Activated B cell treated with CpG ODN at 0.5 μM for 24 hours (primary cell): ENCODE data around the gene CAMTA1. TPM values are rescaled to one million over a fixed set of nuclear protein-coding genes. Genes with fewer than 3 reads are reported as not detected.
"Not testable (repeated sequence)": the region's sequence is repeated elsewhere in the genome, so short reads cannot be mapped to it uniquely, and the experiment has no call there.

Source experiments
- ATAC-seq: fragments of 200-7000 bp; cut with Tn5 transposase; one replicate; pipeline ENCODE4 v1.10.0; 2021; ENCODE audit warnings: low read depth, mild to moderate bottlenecking, moderate library complexity
- CTCF ChIA-PET: fragments of 350-600 bp; sonication (Branson Sonifier 250); formaldehyde crosslinking; loops from one replicate; lab custom pipeline; 2021; ENCODE audit warnings: antibody characterized with exemption; lab: Charles Lee
- POLR2A ChIA-PET: fragments of 350-600 bp; sonication (Branson Sonifier 250); formaldehyde crosslinking; loops from one replicate; lab custom pipeline; 2021; ENCODE audit warnings: antibody characterized with exemption; lab: Charles Lee
- DNase-seq: peaks from one replicate; pipeline ENCODE4 v3.0.0; 2022
- H3K27ac Mint-ChIP-seq: one replicate; pipeline ENCODE4 v1.8.0; 2020; ENCODE audit warnings: mixed read lengths
- H3K27me3 Mint-ChIP-seq: one replicate; pipeline ENCODE4 v1.8.0; 2021; ENCODE audit warnings: mixed read lengths
- H3K36me3 Mint-ChIP-seq: one replicate; pipeline ENCODE4 v1.8.0; 2021; ENCODE audit warnings: low read depth, mixed read lengths
- H3K4me1 Mint-ChIP-seq: one replicate; pipeline ENCODE4 v1.8.0; 2021; ENCODE audit warnings: mixed read lengths
- H3K4me3 Mint-ChIP-seq: one replicate; pipeline ENCODE4 v1.8.0; 2020; ENCODE audit warnings: mild to moderate bottlenecking, mixed read lengths
- H3K9me3 Mint-ChIP-seq: one replicate; pipeline ENCODE4 v1.8.0; 2020; ENCODE audit warnings: mixed read lengths
- CTCF ChIP-seq: fragments of 200-600 bp; IDR thresholded peaks from one replicate; pipeline ENCODE4 v1.8.0; 2022; ENCODE audit warnings: antibody characterized with exemption, mild to moderate bottlenecking
- intact Hi-C: fragments of 100-400 bp; cut with micrococcal nuclease; formaldehyde crosslinking; loops from one replicate; pipeline ENCODE4 v1.15.1; 2024
- total RNA-seq: library from RNA; stranded (reverse); gene quantifications from 2 replicates; pipeline ENCODE4 v1.2.3, GENCODE V29; 2022

The CAMTA1 gene
- total RNA-seq, 1 donor from 2014 or later, result 49.8 TPM

DNA sequence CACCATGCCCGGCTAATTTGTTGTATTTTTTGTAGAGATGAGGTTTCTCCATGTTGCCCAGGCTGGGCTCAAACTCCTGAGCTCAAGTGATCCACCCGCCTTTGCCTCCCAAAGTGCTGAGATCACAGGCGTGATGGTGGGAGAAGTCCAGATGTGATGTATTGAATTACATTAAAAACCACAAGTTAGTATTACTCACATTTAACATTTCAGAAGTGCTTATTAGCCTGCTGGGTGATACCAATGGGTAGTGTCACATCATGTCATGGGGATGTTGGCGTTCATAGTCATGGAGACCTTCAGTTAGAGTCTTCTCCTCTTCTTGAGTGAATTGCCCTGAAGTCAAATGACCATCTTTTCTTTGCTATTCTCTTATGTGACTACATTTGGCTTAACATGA is 922.3 kb downstream of the CAMTA1 start:
- POLR2A ChIA-PET, result no interaction called here
- no peak for TF ChIP-seq CTCF
- Mint-ChIP-seq H3K36me3 (no peaks in the 10 kb centered on the region), H3K27me3 (peaks cover 11% of the 10 kb centered on the region), H3K4me1 (peaks cover 12% of the 10 kb centered on the region), H3K27ac (no peak overlapping the region), H3K4me3 (no peak overlapping the region), H3K9me3 (no peaks in the 10 kb centered on the region)
- intact Hi-C loops, result loop anchor here (10.0 kb wide), 2 partner anchors 47 to 923 kb away; partner anchors contain the start of gene CAMTA1
- CTCF ChIA-PET, result no interaction called here
- no peak for ATAC-seq
- no peak for DNase-seq

- ATAC-seq, H3K27ac Mint-ChIP-seq, H3K4me1 Mint-ChIP-seq, POLR2A ChIA-PET, H3K36me3 Mint-ChIP-seq, H3K4me3 Mint-ChIP-seq, DNase-seq, H3K9me3 Mint-ChIP-seq: not testable (repeated sequence)
- intact Hi-C loops, result loop anchor here (10.0 kb wide), 2 partner anchors 47 to 923 kb away; partner anchors contain the start of gene CAMTA1
- peaks cover 11% of the 10 kb centered on the region for H3K27me3 Mint-ChIP-seq
- CTCF ChIA-PET, result interaction anchor here (1.5 kb wide), 1 partner anchor 39 kb away, joined by 5 read pairs; no protein-coding TSS in a partner anchor
Observed at GRCh38 chr1:7708065-7708464, 922.8 kb downstream of the CAMTA1 start.

DNA sequence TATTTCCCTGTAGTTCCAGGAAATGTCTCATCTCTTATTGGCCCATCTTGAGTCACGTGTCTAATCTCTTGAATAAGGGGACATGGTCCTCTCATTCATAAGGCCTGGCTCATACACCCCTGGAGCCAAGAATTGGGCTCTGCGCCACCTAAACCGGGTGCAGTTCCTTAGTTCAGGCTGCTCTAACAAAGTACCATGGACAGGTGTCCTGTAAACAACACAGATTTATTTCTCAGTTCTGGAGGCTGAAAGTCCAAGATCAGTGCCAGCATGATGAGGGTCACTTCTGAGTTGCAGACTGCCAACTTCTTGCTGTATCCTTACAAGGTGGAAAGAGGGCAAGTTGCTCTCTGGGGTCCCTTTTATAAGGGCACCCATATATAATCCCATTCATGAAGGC is 925.6 kb downstream of the CAMTA1 start:
- POLR2A ChIA-PET, result no interaction called here
- H3K27ac Mint-ChIP-seq, result no peak overlapping the region
- TF ChIP-seq CTCF, result no peak
- no peaks in the 10 kb centered on the region for H3K9me3 Mint-ChIP-seq
- no peaks in the 10 kb centered on the region for H3K36me3 Mint-ChIP-seq
- ATAC-seq (no peak), DNase-seq (no peak)
- intact Hi-C loops, result no loop called here
- peaks cover 2% of the 10 kb centered on the region for H3K4me1 Mint-ChIP-seq
- H3K4me3 Mint-ChIP-seq, result no peak overlapping the region
- H3K27me3 Mint-ChIP-seq, result peaks cover 8% of the 10 kb centered on the region
- CTCF ChIA-PET, result no interaction called here

DNA sequence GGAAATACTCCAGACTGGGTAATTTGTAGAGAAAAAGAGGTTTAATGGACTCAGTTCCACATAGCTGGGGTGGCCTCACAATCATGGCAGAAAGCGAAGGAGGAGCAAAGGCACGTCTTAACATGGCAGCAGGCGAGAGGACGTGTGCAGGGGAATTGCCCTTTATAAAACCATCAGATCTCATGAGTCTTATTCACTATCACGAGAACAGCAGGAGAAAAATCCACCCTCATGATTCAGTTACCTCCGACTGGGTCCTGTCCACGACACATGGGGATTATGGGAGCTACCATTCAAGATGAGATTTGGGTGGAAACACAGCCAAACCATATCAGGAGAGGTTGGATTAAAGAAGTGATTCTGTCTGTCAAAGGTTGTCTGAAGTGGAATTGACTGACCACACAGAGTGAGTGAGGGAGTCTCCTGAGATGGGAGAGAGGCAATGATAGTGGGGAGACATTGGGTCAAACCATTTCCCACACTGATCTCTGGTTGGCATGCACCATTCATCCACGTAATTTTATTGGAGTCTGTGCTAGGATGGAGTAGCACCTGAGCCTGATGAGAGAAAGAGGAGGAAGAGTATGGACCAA is 927.6 kb downstream of the CAMTA1 start:
- ATAC-seq (no peak), DNase-seq (no peak)
- H3K9me3 Mint-ChIP-seq, result no peaks in the 10 kb centered on the region
- POLR2A ChIA-PET, result no interaction called here
- no peak overlapping the region for H3K27ac Mint-ChIP-seq
- no peak overlapping the region for H3K4me3 Mint-ChIP-seq
- H3K27me3 Mint-ChIP-seq, result peaks cover 1% of the 10 kb centered on the region
- no peaks in the 10 kb centered on the region for H3K4me1 Mint-ChIP-seq
- CTCF ChIA-PET, result no interaction called here
- intact Hi-C loops, result no loop called here
- TF ChIP-seq CTCF, result no peak
- H3K36me3 Mint-ChIP-seq, result no peaks in the 10 kb centered on the region

DNA sequence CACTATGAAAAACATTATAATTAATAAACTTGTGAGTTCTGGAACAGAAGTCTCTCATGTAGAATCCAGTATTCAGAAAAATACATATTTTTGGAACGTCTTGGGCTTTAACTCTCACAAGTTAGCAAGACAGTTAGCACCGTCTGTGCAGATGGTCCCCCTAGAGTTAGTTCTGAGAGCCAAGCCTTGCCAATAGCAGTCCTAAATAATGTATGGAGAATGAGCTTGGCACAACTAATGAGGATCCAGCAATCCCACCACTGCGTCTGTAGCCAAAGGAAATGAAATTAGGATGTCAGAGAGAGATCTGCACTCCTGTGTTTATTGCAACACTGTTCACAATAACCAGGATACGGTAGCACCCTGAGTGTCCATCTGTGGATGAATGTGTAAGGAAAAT is 931.3 kb downstream of the CAMTA1 start:
- POLR2A ChIA-PET, result no interaction called here
- no peaks in the 10 kb centered on the region for H3K9me3 Mint-ChIP-seq
- H3K27me3 Mint-ChIP-seq, result no peaks in the 10 kb centered on the region
- no peaks in the 10 kb centered on the region for H3K4me1 Mint-ChIP-seq
- TF ChIP-seq CTCF, result no peak
- intact Hi-C loops, result no loop called here
- CTCF ChIA-PET, result no interaction called here
- no peak overlapping the region for H3K27ac Mint-ChIP-seq
- H3K36me3 Mint-ChIP-seq, result no peaks in the 10 kb centered on the region
- H3K4me3 Mint-ChIP-seq, result no peak overlapping the region
- no peak for DNase-seq
- no peak for ATAC-seq
